ENCODE results near the gene CDC42BPG. TPM values are rescaled to one million over a fixed set of nuclear protein-coding genes. Genes with fewer than 3 reads are reported as not detected.

The CDC42BPG gene
- total and polyA plus RNA-seq, 9 of the 15 experiments (the other 6 are each of a cell fraction or from before 2014, with no cell fraction given): 0.04 to 8.8 (median 2.1) TPM

DNA sequence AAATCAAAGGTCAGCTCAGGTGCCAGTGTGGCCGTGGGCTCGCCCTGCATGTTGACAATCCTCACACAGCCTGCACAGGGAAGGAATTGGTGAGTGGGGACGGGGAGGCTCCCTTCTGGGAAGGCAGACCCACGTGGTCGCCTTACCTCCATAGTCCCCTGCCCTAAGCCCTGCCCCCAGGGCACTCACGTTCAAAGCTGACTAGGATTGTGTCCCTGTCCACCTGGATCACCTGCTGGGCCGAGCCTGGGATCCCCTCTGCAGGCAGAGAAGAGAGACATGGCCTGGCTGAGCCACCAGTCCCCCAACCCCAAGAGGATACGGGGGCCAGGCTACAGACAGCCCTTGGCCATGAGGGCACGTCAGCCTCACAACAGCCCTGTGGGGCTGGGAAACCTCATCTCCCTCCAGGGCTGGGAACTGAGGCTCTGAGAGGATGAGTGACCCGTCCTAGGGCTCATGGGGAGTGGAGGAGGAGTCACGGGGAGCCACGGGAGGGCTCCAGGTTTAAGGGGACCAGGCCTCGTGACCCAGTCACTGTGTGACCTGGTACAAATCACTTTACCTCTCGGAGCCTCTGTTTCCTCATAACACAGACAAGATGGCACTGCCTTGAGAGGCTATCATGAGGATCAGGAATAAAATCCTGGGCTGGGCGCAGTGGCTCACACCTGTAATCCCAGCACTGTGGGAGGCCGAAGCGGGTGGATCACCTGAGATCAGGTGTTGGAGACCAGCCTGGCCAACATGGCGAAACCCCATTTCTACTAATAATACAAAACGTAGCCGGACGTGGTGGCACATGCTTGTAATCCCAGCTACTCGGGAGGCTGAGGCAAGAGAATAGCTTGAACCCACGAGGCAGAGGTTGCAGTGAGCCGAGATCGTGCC is 54.0 kb downstream of the CDC42BPG start:
- Histone ChIP-seq H3K9me1 (ENCODE audit: control insufficient read depth, insufficient read depth, low read length) (no peaks in the 10 kb centered on the region), H4K20me1 (replicated peaks; ENCODE audit: control insufficient read depth, insufficient read depth, low read length) (no peaks in the 10 kb centered on the region), H3K27me3 (ENCODE audit: control insufficient read depth in 2 of 2, insufficient read depth in 2 of 2, low read length in 2 of 2) (no peaks in the 10 kb centered on the region), H3K4me1 (replicated peaks in 1 of 2; ENCODE audit: control insufficient read depth in 2 of 2, insufficient read depth in 2 of 2, low read length in 2 of 2) (peaks cover 3 to 20% of the 10 kb centered on the region in 2 experiments; a peak in 4 of 5 replicates), H3K79me2 (ENCODE audit: control insufficient read depth, insufficient read depth, low read length) (no peaks in the 10 kb centered on the region), H3K9me3 (replicated peaks; ENCODE audit: control insufficient read depth, insufficient read depth, low read depth, low read length) (no peaks in the 10 kb centered on the region), H3K4me3 (no peak overlapping the region), H2AFZ (ENCODE audit: low read depth, low read length) (no peak overlapping the region), H3K9ac (ENCODE audit: insufficient read depth in 1 of 2, low read depth in 2 of 2, low read length in 2 of 2) (peak overlapping the region in 1 of 2 experiments; percentile 67; a peak in 1 of 4 replicates), H3K36me3 (ENCODE audit: control insufficient read depth, insufficient read depth, low read length) (no peaks in the 10 kb centered on the region), H3K4me2 (ENCODE audit: insufficient read depth, low read length) (no peak overlapping the region), H3K27ac (ENCODE audit: extremely low read depth, low read depth, low read length) (no peak overlapping the region)
- BruUV-seq (replicated peaks): no TSS peak
- in situ Hi-C loops (cut with MboI): no loop called here
- ATAC-seq: no peak
- ChIA-PET CTCF (ENCODE audit: low intra/inter-chr PET ratio) (no interaction called here), POLR2A (interaction anchor here (1.9 kb wide), 1 partner anchor 12 kb away, joined by 9 read pairs; no protein-coding TSS in a partner anchor)
- 65% methylated on average over 23 of the region's 25 CpGs for WGBS (ENCODE audit: insufficient coverage, low coverage, missing lambda C conversion rate)
- no peak for FAIRE-seq
- intact Hi-C loops (cut with micrococcal nuclease): no loop called here
- DNase-seq (ENCODE audit: extremely low read depth in 1 of 4, low spot score in 3 of 4): no peak
- TF ChIP-seq KAT8 (IDR thresholded peaks at IDR 0.05; ENCODE audit: low read depth) (no peak), GABPA (tag; conservative IDR thresholded peaks at IDR 0.05; ENCODE audit: low read depth) (no peak), ZKSCAN8 (CRISPR knock-in tag; IDR thresholded peaks at IDR 0.05) (no peak), ZNF586 (CRISPR knock-in tag; conservative IDR thresholded peaks at IDR 0.05) (no peak), NFIC (IDR thresholded peaks at IDR 0.05) (no peak), SREBF1 (IDR thresholded peaks at IDR 0.05; ENCODE audit: borderline replicate concordance, low read depth, low read length) (no peak), NELFE (IDR thresholded peaks at IDR 0.05; ENCODE audit: insufficient read depth, insufficient read length) (no peak), ETV6 (IDR thresholded peaks at IDR 0.05; ENCODE audit: borderline replicate concordance in 1 of 2, low read depth in 2 of 2, low read length in 1 of 2) (no peak), ETV6 (CRISPR knock-in tag; IDR thresholded peaks at IDR 0.05; ENCODE audit: borderline replicate concordance) (no peak)
- TF ChIP-seq, protein P1, sequence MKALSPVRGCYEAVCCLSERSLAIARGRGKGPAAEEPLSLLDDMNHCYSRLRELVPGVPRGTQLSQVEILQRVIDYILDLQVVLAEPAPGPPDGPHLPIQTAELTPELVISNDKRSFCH (CRISPR knock-in tag; IDR thresholded peaks at IDR 0.05): no peak
- TF ChIP-seq, protein P1 (tag; IDR thresholded peaks at IDR 0.05): no peak
- TF ChIP-seq, protein P2, sequence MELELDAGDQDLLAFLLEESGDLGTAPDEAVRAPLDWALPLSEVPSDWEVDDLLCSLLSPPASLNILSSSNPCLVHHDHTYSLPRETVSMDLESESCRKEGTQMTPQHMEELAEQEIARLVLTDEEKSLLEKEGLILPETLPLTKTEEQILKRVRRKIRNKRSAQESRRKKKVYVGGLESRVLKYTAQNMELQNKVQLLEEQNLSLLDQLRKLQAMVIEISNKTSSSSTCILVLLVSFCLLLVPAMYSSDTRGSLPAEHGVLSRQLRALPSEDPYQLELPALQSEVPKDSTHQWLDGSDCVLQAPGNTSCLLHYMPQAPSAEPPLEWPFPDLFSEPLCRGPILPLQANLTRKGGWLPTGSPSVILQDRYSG (tag; conservative IDR thresholded peaks at IDR 0.05; ENCODE audit: low read depth): no peak

All from K562 (cell line).